DOHH2 (cell line): ENCODE measurements around the gene REEP3.
"Not testable (repeated sequence)": the region's sequence is repeated elsewhere in the genome, so short reads cannot be mapped to it uniquely, and the experiment has no call there.

ENCODE experiments used
- H3F3A ChIP-seq: fragments of 200-600 bp; sonication (generic), shearing (Covaris generic); 2 replicates; pipeline ENCODE4 v1.6.0; 2016; ENCODE audit warnings: antibody characterized with exemption, mild to moderate bottlenecking; ENCODE audit not compliant: control insufficient read depth, insufficient read depth
- H3K27ac ChIP-seq: fragments of 200-600 bp; sonication (generic); 2 replicates; pipeline ENCODE4 v1.5.1; 2014; ENCODE audit warnings: low read depth, mild to moderate bottlenecking, low read length, moderate library complexity
- H3K27me3 ChIP-seq: fragments of 200-600 bp; sonication (generic); 2 replicates; pipeline ENCODE4 v1.6.1; 2014; ENCODE audit warnings: mild to moderate bottlenecking, low read length, mixed read lengths; ENCODE audit not compliant: control insufficient read depth
- H3K36me3 ChIP-seq: fragments of 200-600 bp; sonication (generic); 2 replicates; pipeline ENCODE4 v1.6.1; 2014; ENCODE audit warnings: mild to moderate bottlenecking, low read length, moderate library complexity, mixed read lengths; ENCODE audit not compliant: control insufficient read depth
- H3K4me1 ChIP-seq: fragments of 200-600 bp; sonication (generic); 2 replicates; pipeline ENCODE4 v1.6.1; 2014; ENCODE audit warnings: mild to moderate bottlenecking, low read length, mixed read lengths; ENCODE audit not compliant: control insufficient read depth
- H3K4me2 ChIP-seq: fragments of 200-600 bp; sonication (generic); 2 replicates; pipeline ENCODE4 v1.6.0; 2014; ENCODE audit warnings: mild to moderate bottlenecking, low read length, moderate library complexity
- H3K4me3 ChIP-seq: fragments of 200-600 bp; sonication (generic); 2 replicates; pipeline ENCODE4 v1.5.1; 2014; ENCODE audit warnings: mild to moderate bottlenecking, low read length, mixed read lengths
- H3K79me2 ChIP-seq: fragments of 200-600 bp; sonication (generic); 2 replicates; pipeline ENCODE4 v1.6.1; 2014; ENCODE audit warnings: mild to moderate bottlenecking, low read length, mixed read lengths; ENCODE audit not compliant: control insufficient read depth
- H3K9me2 ChIP-seq: fragments of 200-600 bp; sonication (generic); replicated peaks from 2 replicates; pipeline ENCODE4 v1.6.1; 2014; ENCODE audit warnings: mild to moderate bottlenecking, low read length, mixed read lengths; ENCODE audit not compliant: control insufficient read depth
- H3K9me3 ChIP-seq: fragments of 200-600 bp; sonication (generic); 2 replicates; pipeline ENCODE4 v1.6.1; 2014; ENCODE audit warnings: antibody characterized with exemption, low read length, mixed read lengths; ENCODE audit not compliant: control insufficient read depth, insufficient read depth
- H4K20me1 ChIP-seq: fragments of 200-600 bp; sonication (generic); 2 replicates; pipeline ENCODE4 v1.6.0; 2014; ENCODE audit warnings: low read depth, mild to moderate bottlenecking, antibody characterized with exemption, low read length, moderate library complexity; ENCODE audit not compliant: control insufficient read depth, insufficient read depth
- EZH2phosphoT487 ChIP-seq: fragments of 200-600 bp; sonication (generic); IDR thresholded peaks from 2 replicates; pipeline ENCODE4 v1.6.1; 2017; ENCODE audit warnings: borderline replicate concordance, mild to moderate bottlenecking, antibody characterized with exemption, low read length, moderate library complexity, mixed read lengths
- TF ChIP-seq, protein P1 (sequence below): fragments of 200-600 bp; sonication (generic); IDR thresholded peaks from one replicate; pipeline ENCODE4 v1.5.1; 2014; ENCODE audit warnings: antibody characterized with exemption, mild to moderate bottlenecking, low read depth, low read length; ENCODE audit not compliant: poor library complexity, severe bottlenecking

REEP3 gene

GRCh38 chr10:63491588-63492316, 29.4 kb upstream of the REEP3 start:
- no peaks in the 10 kb centered on the region for H3K9me3 ChIP-seq
- no peaks in the 10 kb centered on the region for H3F3A ChIP-seq
- H3K4me3 ChIP-seq = no peak overlapping the region
- H3K79me2 ChIP-seq = peaks cover 51% of the 10 kb centered on the region
- no peak overlapping the region for H3K27ac ChIP-seq
- H3K36me3 ChIP-seq = no peaks in the 10 kb centered on the region
- no peaks in the 10 kb centered on the region for H3K27me3 ChIP-seq
- no peaks in the 10 kb centered on the region for H3K4me1 ChIP-seq
- no peak overlapping the region for H3K4me2 ChIP-seq
- H4K20me1 ChIP-seq = no peaks in the 10 kb centered on the region
- H3K9me2 ChIP-seq = no peaks in the 10 kb centered on the region
- TF ChIP-seq, protein P1, sequence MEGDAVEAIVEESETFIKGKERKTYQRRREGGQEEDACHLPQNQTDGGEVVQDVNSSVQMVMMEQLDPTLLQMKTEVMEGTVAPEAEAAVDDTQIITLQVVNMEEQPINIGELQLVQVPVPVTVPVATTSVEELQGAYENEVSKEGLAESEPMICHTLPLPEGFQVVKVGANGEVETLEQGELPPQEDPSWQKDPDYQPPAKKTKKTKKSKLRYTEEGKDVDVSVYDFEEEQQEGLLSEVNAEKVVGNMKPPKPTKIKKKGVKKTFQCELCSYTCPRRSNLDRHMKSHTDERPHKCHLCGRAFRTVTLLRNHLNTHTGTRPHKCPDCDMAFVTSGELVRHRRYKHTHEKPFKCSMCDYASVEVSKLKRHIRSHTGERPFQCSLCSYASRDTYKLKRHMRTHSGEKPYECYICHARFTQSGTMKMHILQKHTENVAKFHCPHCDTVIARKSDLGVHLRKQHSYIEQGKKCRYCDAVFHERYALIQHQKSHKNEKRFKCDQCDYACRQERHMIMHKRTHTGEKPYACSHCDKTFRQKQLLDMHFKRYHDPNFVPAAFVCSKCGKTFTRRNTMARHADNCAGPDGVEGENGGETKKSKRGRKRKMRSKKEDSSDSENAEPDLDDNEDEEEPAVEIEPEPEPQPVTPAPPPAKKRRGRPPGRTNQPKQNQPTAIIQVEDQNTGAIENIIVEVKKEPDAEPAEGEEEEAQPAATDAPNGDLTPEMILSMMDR = no peak
- no peak for TF ChIP-seq EZH2phosphoT487

- not testable (repeated sequence) for H3K27ac ChIP-seq, H3F3A ChIP-seq, H3K4me2 ChIP-seq, H3K27me3 ChIP-seq, H3K4me3 ChIP-seq, H4K20me1 ChIP-seq, H3K36me3 ChIP-seq, H3K4me1 ChIP-seq, H3K9me3 ChIP-seq, H3K9me2 ChIP-seq
- peaks cover 54% of the 10 kb centered on the region for H3K79me2 ChIP-seq
These were observed 28.9 kb upstream of the REEP3 start for GRCh38 chr10:63492317-63492690.

- Histone ChIP-seq H3K79me2 (peaks cover 54% of the 10 kb centered on the region), H3K27ac (no peak overlapping the region), H3K9me3 (no peaks in the 10 kb centered on the region), H3K36me3 (no peaks in the 10 kb centered on the region), H3K9me2 (no peaks in the 10 kb centered on the region), H3K4me2 (no peak overlapping the region), H3F3A (no peaks in the 10 kb centered on the region), H4K20me1 (no peaks in the 10 kb centered on the region), H3K4me1 (peaks cover 10% of the 10 kb centered on the region), H3K27me3 (no peaks in the 10 kb centered on the region), H3K4me3 (no peak overlapping the region)
- no peak for TF ChIP-seq EZH2phosphoT487
These were observed 28.2 kb upstream of the REEP3 start for GRCh38 chr10:63493004-63493403.

DNA sequence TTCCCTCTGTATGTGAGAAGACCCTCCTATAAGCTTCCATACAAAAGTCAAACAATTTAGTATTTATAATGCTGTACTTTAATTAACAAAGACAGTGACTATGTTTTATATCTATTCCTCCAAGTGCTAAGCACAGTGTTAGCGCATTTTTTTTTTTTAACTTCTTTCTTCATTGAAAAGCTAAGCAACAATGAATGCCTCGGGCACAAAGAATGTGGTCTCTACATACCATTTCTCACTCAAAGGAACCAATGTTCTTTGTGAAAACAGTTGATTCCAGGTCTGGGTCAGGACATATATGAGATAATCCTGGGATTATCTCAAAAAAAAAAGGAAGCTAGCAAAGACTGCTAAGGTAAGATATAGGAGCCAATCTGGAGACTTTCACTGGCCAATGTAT, 26.2 kb upstream of the REEP3 start:
- no peak overlapping the region for H3K4me3 ChIP-seq
- TF ChIP-seq, protein P1 = no peak
- TF ChIP-seq EZH2phosphoT487 = no peak
- peaks cover 11% of the 10 kb centered on the region for H3K4me1 ChIP-seq
- no peaks in the 10 kb centered on the region for H3K36me3 ChIP-seq
- no peaks in the 10 kb centered on the region for H4K20me1 ChIP-seq
- no peaks in the 10 kb centered on the region for H3K9me2 ChIP-seq
- H3K9me3 ChIP-seq = no peaks in the 10 kb centered on the region
- no peak overlapping the region for H3K4me2 ChIP-seq
- H3K27me3 ChIP-seq = no peaks in the 10 kb centered on the region
- no peak overlapping the region for H3K27ac ChIP-seq
- H3F3A ChIP-seq = no peaks in the 10 kb centered on the region
- H3K79me2 ChIP-seq = peaks cover 61% of the 10 kb centered on the region
